ENCODE data around the gene PDE7B.
"Not testable (repeated sequence)": the region's sequence is repeated elsewhere in the genome, so short reads cannot be mapped to it uniquely, and the experiment has no call there.

The PDE7B gene

GRCh38 chr6:136191606-136192312 is 340.3 kb downstream of the PDE7B start:
- DNase-seq (ENCODE audit: low spot score), result no peak

- DNase-seq (ENCODE audit: low spot score), result no peak
Measured at GRCh38 chr6:136192902-136193301, 341.4 kb downstream of the PDE7B start.

- no peak for DNase-seq (ENCODE audit: low spot score)
Measured at GRCh38 chr6:136201732-136202131, 350.2 kb downstream of the PDE7B start.

- no peak for DNase-seq (ENCODE audit: low spot score)
Measured at GRCh38 chr6:136208783-136209182, 357.3 kb downstream of the PDE7B start.

- no peak for DNase-seq (ENCODE audit: low spot score)
Measured at GRCh38 chr6:136209496-136209895, 358.0 kb downstream of the PDE7B start.

- no peak for DNase-seq (ENCODE audit: low spot score)
Measured at GRCh38 chr6:136210398-136211165, 359.1 kb downstream of the PDE7B start.

GRCh38 chr6:136212608-136213007 is 361.1 kb downstream of the PDE7B start:
- no peak for DNase-seq (ENCODE audit: low spot score)

GRCh38 chr6:136213012-136213539 is 361.6 kb downstream of the PDE7B start:
- DNase-seq (ENCODE audit: low spot score), result no peak

- no peak for DNase-seq (ENCODE audit: low spot score)
Measured at GRCh38 chr6:136213853-136214252, 362.4 kb downstream of the PDE7B start.

GRCh38 chr6:136216503-136217401 is 365.3 kb downstream of the PDE7B start:
- DNase-seq (ENCODE audit: low spot score), result no peak

- not testable (repeated sequence) for DNase-seq (ENCODE audit: low spot score)
Measured at GRCh38 chr6:136224974-136225373, 373.5 kb downstream of the PDE7B start.

GRCh38 chr6:136225496-136225895 is 374.0 kb downstream of the PDE7B start:
- DNase-seq (ENCODE audit: low spot score), result peak; percentile 3

- DNase-seq (ENCODE audit: low spot score), result peak; percentile 23
Measured at GRCh38 chr6:136226027-136226673, 374.6 kb downstream of the PDE7B start.

GRCh38 chr6:136226674-136227377 is 375.3 kb downstream of the PDE7B start:
- DNase-seq (ENCODE audit: low spot score), result no peak

GRCh38 chr6:136228814-136229213 is 377.3 kb downstream of the PDE7B start:
- DNase-seq (ENCODE audit: low spot score), result no peak

GRCh38 chr6:136230219-136230853 is 378.8 kb downstream of the PDE7B start:
- no peak for DNase-seq (ENCODE audit: low spot score)

- no peak for DNase-seq (ENCODE audit: low spot score)
Measured at GRCh38 chr6:136232701-136233100, 381.2 kb downstream of the PDE7B start.

GRCh38 chr6:136235233-136235564 is 383.7 kb downstream of the PDE7B start:
- no peak for DNase-seq (ENCODE audit: low spot score)

- DNase-seq (ENCODE audit: low spot score), result no peak
Measured at GRCh38 chr6:136236466-136237293, 385.2 kb downstream of the PDE7B start.

Measured in SW480 (cell line).